Stimulated activated CD8-positive, alpha-beta memory T cell treated with anti-CD3 and anti-CD28 coated beads, Interleukin-2, amount 100 ng/mL, for 48 hours (primary cell): Measurements from ENCODE around the gene ARFGAP1.

Experiments
- DNase-seq, 2 donors: peaks; one replicate each; pipeline ENCODE4 v3.0.0-alpha.2; 2020; ENCODE audit warnings: low read depth in 2 of 2

ARFGAP1 gene

DNA sequence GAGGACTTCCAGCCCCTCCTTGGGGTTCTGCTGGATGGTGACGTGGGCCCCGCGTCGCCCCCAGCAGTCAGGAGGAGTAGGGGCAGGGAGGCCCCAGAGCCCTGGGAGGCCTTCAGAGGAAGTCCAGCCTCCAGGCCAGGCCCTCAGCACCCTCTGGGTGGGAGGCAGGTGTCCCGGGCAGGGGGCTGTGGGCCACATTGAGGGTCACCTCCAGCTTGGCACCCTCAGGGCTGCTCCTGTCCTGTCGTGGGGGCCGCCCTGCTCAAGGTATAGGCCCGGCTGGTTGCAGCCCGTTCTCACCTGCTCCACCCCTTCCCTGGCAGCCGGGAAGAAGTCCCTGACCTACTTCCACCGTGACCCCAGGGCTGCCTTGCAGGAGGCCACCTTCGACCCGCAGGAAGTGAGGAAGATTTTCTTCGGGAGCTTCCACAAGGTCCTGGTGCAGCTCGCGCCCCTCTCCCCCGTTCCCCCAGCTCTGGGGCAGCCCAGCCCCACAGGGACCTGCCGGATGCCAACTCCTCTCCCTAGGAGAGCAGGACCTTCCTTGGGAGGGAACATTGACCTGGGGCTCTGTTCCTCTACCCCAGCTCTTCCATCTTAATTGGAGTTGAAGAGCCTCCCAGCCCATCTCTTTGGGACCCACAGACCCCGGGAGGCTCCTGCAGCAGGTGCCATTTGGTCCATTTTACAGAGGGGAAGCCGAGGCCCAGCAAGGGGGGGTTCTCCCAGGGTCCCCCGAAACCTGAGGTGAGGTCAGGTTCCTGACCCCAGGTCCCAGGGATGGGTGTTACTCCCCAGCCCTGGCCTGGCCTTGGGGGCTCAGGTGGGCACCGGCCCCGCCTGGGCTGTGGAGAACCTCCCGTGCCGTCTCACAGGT, 46.8 kb downstream of the ARFGAP1 start:
- DNase-seq: no peak

DNA sequence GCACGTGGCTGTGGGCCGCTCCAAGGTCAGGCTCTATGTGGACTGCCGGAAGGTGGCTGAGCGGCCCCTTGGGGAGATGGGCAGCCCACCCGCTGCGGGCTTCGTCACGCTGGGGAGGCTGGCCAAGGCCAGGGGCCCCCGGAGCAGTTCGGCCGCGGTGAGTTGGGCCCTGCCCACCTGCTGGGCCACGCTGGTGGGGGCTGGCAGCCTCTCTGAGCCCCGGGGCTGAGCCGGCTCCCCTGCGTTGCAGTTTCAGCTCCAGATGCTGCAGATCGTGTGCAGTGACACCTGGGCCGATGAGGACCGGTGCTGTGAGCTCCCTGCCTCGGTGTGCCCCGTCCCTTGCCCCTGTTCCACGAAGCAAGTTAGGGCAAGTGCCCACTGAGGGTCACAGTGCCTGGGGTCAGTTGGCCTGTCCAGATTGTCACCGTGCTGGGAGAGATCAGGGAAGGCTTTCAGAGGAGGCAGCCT, 47.5 kb downstream of the ARFGAP1 start:
- DNase-seq: no peak

DNA sequence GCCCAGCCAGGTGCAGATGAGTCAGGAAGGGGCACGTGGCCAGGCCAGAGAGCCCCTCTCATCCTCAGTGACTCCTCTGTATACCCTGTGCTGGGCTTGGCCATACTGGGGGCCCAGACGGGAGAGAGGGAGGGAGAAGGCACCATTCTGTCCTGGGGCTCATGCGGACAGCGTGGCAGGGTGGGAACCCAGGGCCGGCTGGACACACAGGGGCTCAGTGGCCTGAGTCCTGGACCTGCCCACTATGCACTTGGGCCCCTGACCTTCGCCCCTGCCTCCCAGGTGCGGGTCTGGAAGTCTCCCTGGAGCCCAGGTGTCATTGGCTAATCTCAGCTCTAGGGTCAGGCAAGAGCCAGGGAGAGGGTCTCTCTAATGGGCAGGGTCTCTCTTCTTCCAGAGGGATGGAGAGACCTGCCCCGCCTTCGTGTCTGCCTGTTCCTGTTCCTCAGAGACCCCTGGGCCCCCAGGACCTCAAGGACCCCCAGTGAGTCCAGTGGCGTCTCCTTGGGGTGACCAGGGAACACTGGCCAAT, 48.1 kb downstream of the ARFGAP1 start:
- DNase-seq: no peak

DNA sequence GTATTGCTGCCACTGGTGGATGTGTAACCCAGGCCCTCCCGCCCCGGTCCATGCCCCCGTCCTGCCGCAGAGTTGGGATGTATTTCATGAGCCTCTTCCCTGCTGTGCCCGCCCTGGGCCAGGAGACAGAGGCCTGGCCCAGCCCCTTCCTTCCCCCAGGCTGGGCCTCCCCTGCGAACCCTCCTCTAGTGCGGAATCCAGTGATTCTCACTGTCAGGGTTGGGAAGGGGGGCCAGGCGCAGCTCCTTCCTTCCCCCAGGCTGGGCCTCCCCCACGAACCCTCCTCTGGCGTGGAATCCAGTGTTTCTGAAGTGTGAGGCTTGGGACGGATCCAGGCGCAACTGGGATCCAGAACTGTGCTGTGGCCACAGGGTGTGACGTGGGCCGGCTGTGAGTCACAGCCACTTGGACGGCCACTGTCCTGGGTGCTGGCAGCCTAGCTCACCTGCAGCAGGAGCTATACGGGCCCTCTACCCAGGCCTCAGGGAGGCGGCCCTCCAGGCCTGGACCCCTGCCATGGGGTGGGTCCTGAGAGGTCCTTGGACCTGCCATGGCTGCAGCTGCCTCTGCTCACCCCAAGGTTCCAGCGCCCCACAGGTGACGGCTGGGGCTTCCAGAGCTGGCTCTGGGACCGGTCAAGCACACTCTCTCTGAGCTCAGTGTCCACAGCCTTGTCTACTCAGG, 48.7 kb downstream of the ARFGAP1 start:
- DNase-seq: no peak

DNA sequence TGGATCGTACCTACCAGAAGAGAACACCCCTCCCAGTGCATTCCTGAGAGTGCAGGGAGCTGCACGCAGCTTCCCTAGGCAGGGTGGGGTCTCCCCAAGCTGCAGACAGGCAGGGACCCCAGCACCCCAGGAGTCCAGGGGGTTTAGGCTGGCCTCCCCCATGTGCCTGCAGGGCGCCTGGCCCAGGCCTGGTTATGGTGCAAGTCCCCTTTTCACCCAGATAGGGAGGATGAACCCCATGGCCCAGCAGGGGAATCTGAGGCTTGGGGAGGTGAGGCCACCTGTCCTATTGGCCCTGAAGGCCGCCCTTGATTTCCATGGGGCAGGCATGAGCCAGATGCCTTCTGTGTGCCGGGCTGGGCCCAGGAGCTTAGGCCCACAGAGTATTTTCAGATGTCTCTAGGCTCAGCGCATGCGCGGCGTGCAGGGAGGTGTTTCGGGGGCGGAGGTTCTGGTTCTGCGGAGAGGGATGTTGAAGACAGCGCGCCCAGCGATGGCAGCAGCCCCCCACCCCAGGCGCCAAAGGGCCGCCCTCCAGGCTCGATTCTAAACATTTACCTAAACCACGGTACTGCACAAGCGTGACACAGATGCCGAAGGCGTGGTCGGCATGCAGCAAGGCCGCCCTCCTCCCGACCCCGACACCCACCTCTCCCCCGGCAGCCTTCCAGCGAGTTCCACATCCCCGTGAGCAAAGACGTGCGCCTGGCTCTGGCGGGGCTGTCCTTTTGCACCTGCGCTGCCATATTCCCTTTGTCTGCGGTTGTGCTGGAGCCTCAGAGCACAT, 49.7 kb downstream of the ARFGAP1 start:
- DNase-seq: no peak

DNA sequence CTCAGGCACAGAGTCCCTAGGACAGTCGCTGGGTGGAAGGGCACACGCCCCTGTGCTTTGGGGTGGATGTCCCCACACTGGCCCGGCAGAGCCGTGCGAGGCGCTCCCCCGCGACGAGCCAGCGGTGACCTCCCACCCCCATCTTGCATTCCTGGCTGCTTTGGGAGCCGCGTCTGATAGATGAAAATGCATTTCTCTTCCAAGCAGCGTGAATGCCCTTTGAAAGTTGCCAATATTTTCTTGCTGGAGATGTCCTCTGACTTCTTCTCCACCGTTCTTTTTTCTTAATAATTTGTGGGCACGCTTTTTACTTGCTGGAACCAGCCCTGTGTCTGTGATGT, 50.3 kb downstream of the ARFGAP1 start:
- DNase-seq: no peak

DNA sequence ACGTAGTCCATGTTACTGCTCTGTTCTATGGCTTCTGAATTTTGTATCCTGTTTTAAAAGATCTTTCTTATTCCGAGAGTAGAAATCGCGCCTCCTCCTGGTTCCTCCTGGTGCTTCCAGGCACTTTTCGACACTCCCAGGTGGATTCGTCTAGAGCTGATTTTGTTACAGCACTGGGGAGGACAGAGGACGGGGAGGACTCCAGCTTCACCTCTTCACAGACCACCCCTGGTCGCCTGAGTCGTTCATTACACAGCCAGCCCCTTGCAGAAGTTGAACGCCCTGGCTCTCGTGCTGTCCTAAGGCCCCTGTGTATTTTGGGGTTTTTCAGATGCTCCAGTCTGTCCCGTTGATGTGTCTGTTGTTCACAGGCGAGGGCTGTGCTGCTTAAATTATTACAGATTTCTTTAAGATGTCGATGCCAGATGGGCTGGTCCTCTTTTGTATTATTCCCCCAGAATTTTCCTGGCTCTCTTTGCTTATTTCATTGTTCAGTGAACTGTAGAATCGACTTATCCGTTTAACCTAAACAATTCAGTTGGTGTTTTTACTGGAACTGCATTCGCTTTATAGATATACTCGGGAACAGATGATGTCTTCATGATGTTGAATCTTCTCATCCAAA, 50.9 kb downstream of the ARFGAP1 start:
- no peak for DNase-seq

DNA sequence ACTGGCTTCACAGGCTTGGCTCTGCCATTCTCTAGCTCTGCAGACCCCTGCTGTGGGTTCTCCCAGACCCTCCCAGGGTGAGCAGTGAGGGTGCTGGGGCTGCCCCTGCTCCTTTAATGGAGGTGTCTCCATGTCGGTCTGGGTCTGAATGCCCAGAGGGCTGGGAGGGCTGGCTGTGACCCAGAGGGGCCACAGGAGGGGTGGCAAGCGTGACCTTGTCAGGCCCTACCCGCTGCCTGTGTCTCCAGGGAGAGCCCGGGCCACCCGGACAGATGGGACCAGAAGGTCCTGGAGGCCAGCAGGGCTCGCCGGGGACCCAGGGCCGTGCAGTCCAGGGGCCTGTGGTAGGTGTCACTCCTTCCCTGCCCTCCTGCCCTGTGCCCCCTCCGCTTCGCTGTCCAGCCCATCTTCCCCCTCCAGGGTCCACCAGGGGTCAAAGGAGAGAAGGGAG, 52.4 kb downstream of the ARFGAP1 start:
- no peak for DNase-seq

DNA sequence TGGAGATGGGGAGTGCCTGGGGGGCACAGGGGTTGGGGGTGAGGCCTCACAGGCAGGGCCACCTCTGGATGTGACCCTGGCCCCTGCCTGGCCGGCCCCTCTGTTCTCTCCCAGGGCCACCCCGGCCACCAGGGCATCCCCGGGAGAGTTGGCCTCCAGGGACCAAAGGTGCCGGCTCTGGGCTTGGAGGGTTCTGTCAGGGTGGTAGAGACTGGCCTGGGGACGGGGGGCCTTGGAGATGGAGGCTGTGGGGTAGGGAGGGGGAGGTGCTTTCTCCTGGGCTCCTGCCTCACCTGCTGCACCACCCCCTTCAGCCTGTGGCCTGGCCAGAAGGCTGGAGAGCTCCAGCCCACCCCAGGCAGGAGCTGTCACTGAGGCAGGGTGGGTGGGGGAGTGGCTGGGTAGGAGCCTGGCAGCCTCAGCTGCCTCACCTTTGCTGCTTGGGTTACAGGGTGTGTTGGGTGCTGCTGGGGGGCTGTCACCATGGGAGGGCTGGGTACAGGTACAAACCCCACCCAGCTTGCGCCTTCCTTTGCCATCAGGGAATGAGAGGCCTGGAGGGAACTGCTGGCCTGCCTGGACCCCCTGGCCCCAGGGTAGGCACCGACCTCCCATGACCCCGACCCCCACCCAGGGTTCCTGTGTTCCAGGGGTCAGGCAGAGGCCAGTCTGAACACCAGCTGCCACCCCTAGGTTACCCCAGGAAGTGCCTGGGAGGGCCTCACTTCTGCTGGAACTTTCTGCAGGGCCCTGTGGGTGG, 53.1 kb downstream of the ARFGAP1 start:
- no peak for DNase-seq

DNA sequence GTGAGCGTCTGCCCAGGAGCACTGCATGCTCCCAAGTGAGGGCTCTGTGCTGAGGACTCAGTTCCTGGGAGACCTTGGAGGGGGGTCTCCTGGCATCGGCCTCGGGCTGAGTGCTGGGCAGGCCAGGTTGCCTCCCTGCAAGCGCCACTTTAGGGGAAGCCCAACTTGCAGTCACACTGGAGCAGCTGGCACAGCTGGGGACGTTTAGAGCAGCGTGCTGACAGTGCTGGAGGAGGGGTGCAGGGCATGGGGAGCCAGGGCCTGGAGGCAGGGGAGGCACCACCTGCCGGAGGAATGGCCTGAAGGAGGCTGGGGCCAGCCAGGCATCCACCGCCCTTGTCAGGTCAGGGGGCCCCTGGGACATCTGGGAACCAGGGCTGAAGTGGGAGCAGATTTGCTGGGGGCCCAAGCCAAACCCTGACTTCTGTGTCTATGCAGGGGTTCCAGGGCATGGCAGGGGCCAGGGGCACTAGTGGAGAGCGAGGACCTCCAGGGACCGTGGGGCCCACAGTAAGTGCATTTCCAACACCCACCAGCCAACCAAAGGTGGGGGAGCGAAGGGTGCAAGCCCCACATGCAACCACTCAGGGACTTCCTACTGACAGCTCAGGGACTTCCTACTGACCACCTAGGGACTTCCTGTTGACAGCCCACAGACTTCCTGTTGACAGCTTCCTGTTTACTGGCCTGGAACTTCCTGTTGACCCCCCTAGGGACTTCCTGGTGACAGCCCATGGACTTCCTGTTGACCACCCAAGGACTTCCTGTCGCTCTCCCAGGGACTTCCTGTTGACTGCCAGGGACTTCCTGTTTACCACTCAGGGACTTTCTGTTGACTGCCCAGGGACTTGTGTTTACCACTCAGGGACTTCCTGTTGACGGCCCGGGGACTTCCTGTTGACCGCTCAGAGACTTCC, 54.0 kb downstream of the ARFGAP1 start:
- DNase-seq: no peak

DNA sequence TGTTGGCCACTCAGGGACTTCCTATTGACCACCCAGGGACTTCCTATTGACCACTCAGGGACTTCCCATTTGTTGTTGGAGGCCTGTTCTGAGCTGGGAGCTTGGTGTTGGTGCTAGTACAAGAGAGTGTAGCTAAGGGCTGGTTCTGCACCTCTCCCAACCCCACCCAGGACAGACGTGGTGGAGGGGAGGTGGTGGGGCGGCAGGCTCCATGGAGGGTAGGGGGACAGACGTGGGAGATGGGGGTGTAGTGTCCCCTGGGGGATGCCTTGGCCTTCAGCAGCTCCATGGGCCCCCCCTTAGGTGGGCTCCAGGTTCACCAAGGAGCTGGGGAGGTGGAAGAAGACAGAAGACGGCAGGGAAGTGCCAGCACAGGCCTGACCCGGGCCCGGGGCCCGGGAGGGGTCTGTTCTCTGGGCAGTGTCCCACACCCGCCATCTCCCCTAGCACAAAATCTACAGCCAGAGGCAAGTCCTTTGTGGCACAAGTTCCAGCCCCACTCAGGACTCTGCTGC, 54.7 kb downstream of the ARFGAP1 start:
- DNase-seq: no peak

DNA sequence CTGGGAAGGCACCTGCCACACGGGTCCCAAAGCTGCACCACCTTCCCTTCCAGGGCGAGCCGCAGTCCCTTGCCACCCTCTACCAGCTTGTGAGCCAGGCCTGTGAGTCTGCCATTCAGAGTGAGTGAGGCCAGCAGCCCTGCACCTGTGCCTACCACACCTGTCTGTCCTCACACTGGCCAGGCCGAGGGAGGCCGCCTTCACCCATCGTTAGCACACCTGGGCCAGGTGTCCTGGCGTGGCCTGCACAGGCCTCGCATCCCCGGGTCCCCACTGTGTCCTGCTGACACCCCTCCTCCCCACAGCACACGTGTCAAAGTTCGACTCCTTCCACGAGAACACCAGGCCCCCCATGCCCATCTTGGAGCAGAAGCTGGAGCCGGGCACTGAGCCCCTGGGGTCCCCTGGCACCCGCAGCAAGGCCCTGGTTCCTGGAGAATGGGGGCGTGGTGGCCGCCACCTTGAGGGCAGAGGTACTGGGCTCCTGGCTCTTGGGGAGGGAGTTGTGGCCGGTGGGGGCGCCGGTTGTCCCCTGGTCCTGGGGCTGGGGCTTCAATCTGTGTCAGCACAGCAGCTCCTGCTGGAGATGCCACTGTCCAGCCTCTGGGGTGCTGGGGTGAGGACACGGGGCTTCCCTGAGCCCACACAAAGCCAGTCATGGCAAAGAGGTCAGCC, 55.5 kb downstream of the ARFGAP1 start:
- DNase-seq: no peak

DNA sequence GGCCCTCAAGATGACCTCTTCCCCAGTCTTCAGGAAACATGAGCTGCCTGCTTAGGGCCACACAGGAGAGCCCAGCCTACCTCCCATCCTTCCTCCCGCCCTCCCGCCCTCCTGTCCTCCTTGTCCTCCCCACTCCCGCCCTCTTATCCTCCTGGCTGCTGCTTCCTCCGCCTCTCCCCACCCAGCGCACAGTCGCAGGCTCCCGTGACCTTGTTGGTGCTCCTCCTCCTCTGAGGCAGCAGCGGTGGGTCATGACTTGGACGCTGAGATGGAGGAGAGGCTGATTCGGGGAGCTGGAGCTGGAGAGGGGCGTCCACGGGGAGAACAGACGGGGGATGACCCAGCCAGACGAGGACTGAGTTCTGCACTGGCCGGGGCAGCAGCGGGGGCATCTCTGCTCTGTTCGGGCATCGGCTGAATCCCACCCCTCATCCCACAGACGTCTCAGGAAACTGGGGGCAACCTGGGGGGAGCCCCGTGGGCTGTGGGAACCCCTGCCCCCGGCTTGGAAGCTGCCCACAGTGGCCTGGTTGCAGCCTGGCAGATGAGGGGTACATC, 56.2 kb downstream of the ARFGAP1 start:
- DNase-seq: no peak

DNA sequence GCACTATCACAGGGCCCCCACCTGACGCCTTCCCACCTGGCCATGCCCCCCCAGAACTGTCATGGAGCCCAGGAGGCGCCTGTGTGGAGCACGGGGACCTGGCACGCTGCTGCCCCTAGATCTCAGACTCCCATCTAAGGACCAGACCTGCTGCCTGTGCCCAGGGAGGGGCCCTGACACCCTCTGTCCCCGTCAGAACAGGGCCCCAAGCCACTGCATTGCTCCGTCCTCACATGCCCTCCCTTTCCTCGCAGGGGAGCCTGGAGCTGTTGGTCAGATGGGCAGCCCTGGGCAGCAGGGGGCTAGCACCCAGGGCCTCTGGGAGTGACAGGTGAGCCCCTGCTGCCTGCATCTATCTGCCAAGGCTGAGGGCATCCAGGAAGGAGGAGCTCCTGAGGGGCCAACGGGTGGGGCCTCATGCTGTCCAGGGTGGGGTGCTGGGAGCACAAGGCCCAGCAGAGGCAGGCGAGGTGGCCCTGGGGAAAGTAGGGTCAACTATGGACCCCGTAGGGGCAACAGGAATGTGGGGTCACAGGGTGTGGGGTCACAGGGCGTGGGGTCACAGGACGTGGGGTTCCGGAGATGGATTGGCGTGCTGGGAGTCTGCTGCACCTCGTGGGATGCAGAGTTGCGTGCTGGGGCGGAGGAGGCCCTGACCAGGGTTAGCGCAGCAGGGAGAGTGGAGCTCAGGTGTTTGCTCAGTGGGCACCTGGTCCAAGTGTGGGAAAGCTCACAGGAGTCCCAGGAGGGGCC, 56.9 kb downstream of the ARFGAP1 start:
- no peak for DNase-seq

DNA sequence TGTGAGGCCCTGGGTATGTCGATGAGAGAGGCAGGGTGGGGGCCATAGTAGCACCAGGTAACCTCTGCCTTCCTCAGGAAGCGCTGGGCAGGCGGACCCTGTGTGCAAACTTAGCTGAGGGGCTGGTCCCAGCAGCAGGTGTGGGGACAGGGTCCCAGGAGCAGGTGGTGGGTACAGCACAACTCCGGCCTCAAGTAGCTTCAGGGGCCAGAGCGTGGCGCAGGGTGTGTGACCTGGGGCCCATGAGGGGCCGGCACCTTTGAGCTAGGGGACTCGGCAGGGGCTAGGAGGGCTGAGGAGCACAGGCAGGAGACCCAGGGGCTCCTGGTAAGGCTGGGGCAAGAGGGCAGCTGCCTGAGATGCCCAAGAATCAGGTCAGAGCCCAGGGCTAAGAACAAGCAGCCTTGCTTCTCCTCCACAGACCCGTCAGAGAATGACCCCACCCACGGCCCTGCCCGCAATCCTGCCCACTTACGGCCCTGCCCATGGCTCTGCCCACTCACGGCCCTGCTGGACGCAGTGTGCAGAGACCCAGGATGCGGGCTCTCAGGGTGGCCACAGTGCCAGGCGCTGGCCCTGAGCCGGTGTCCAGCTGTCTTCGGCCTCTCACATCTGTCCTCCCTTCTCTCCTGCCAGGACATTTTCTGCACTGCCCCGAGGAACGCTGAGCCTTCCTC, 57.6 kb downstream of the ARFGAP1 start:
- DNase-seq: no peak

DNA sequence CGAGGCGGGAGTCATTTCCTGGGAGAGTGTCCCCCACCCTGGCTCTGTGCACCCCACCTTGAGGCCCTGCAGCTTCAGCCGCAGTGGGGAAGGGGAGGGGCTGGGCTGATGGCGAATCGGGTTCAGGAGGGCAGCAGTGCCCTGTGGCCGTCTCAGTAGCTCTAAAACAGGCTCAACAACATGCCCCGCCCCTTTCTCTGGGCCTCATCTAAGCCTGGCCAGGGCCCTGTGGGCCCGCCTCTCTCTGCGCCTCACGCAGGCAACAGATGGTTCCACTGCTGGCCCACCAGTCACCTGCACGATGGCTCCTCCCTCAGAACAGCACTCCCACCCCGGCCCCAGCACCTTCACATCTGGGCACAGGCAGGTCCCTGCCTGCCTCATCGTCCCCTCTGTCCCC, 58.3 kb downstream of the ARFGAP1 start:
- no peak for DNase-seq

DNA sequence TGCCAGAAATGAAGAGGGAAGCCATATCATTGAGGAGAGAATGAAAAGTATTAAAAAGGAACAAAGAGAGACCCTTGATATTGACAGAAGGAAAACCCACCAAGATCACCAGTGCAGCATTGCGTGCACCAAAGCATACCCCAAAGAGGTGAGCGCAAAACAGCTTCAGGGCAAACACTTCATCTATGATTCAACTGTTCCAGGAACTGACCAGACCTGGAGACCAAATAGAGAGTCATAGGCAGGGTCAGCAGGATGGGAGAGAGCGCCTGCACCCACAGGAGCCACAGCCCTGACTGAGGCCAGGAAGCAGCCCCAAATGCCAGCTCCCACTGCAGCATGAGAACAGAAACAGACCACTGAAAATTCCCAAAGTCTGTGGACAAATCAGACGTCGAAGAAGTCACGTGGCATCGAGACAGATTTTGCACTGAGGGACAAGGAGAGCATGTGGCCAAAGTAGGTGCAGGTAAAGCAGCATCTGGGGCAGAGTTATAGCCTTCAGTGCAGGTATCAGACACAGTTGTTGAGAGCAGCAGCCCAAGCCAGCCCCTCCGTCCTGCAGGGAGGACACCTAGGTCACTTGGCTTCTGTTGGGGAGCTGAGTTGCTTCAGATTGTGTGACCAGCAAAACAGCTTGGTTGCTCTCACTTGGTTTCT, 59.3 kb downstream of the ARFGAP1 start:
- no peak for DNase-seq
